DOHH2 (cell line): Measurements from ENCODE around the gene FKBP7.

Experiments used
- EZH2phosphoT487 ChIP-seq: fragments of 200-600 bp; sonication (generic); IDR thresholded peaks from 2 replicates; pipeline ENCODE4 v1.6.1; 2017; ENCODE audit warnings: borderline replicate concordance, mild to moderate bottlenecking, antibody characterized with exemption, low read length, moderate library complexity, mixed read lengths
- TF ChIP-seq, protein P1 (sequence below): fragments of 200-600 bp; sonication (generic); IDR thresholded peaks from one replicate; pipeline ENCODE4 v1.5.1; 2014; ENCODE audit warnings: antibody characterized with exemption, mild to moderate bottlenecking, low read depth, low read length; ENCODE audit not compliant: poor library complexity, severe bottlenecking

DNA sequence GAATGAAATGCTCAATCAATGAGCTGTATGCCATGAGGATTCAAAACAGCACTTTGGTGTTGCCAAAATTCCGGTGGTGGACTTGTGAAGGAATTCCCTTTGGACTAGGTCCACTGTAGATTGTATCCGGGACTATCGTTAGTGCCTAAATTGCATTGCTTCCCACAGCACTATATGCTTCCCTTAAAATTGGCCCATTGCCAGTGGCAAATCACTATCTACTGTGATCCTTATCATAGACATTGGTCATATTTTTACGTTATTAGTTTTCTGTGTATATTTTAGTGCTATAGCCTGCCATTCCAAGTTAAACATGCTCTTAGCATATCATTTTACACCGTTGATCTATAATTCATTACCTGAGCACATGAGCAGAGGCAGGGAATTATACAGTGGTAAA is 25.5 kb downstream of the FKBP7 start:
- no peak for TF ChIP-seq EZH2phosphoT487
- TF ChIP-seq, protein P1, sequence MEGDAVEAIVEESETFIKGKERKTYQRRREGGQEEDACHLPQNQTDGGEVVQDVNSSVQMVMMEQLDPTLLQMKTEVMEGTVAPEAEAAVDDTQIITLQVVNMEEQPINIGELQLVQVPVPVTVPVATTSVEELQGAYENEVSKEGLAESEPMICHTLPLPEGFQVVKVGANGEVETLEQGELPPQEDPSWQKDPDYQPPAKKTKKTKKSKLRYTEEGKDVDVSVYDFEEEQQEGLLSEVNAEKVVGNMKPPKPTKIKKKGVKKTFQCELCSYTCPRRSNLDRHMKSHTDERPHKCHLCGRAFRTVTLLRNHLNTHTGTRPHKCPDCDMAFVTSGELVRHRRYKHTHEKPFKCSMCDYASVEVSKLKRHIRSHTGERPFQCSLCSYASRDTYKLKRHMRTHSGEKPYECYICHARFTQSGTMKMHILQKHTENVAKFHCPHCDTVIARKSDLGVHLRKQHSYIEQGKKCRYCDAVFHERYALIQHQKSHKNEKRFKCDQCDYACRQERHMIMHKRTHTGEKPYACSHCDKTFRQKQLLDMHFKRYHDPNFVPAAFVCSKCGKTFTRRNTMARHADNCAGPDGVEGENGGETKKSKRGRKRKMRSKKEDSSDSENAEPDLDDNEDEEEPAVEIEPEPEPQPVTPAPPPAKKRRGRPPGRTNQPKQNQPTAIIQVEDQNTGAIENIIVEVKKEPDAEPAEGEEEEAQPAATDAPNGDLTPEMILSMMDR = no peak
